Measurements from ENCODE around the gene PITPNM3. TPM values are rescaled to one million over a fixed set of nuclear protein-coding genes. Genes with fewer than 3 reads are reported as not detected.

The PITPNM3 gene
- total and polyA plus RNA-seq, 2 experiments from 2014 or later, result 0.77 to 6.5 TPM

DNA sequence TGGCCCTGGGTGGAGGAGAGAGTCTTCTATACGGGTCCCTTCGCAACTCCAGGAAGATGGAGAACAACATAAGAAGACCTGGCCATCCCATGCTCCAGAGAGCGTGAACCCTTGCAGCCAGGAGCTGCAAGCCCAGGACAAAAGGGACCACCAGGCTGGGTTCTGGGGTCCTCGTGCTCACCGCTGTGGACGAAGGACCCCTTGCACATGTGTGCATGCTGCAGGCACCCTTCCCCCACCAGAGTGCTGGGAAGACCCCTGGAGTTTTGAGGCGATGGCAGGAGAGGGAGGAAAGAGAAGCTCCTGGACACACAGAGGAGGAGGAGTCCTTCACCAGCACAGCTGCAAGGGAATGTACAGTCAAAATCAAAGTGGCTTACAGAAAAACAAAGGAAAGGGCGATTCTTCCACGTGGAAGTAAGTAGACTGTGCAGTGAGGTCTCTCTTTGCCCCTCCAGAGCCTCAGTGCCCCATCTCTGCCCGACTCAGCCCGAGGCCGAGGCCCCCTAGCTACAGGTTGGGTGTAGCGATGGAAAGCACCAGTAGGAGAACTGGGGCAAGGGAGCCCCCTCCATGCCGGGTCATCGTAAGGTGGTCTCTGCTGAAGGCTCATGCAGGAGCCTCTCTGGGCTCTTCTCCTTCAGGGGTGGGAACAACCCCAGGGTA, 60.8 kb downstream of the PITPNM3 start:
- DNase-seq (ENCODE audit: low read depth in 1 of 2, low spot score in 1 of 2), result no peak
- TF ChIP-seq CTCF (IDR thresholded peaks at IDR 0.05; ENCODE audit: low read depth, low read length), result no peak
- H3K4me1 ChIP-seq (ENCODE audit: low read depth), result peaks cover 20% of the 10 kb centered on the region
- H3K9me3 ChIP-seq (ENCODE audit: low read depth), result no peaks in the 10 kb centered on the region
- no peak overlapping the region for H3K4me3 ChIP-seq
- no peaks in the 10 kb centered on the region for H3K36me3 ChIP-seq
- H3K27ac ChIP-seq, result no peak overlapping the region
- no peaks in the 10 kb centered on the region for H3K27me3 ChIP-seq

DNA sequence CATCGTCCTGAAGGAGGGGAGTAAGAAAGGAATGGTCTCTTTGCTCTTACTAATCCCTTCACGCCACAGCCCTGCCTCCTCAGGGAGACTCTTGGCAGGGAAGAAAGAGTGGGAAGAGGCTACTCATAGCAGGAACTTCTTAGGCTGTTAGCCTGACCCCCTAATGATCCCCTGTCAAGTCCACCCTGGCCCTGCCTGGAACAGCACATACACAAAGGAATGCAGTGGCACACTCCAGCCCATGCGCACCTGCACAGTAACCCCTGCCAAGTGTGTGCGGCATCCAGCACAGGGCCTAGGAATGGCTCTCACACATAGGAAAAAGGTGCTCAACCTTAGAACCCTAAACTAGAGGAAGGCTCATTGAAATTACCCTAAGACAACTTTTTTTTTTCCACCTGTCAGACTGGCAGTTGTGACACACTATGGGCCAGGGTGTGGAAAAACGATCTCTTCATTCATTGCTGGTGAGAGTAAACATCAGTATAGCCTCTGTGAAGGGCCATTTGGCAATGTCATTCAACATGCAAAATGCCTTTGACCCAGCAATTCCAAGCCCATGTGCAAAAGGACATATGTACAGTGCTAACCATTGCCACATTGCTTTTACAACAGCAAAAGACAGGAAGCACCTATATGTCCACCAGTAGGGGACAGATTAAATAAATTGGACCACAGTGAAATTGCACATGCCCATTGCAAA, 62.0 kb downstream of the PITPNM3 start:
- no peaks in the 10 kb centered on the region for H3K27me3 ChIP-seq
- no peak overlapping the region for H3K4me3 ChIP-seq
- H3K4me1 ChIP-seq (ENCODE audit: low read depth), result peaks cover 20% of the 10 kb centered on the region
- H3K36me3 ChIP-seq, result no peaks in the 10 kb centered on the region
- H3K9me3 ChIP-seq (ENCODE audit: low read depth), result no peaks in the 10 kb centered on the region
- no peak overlapping the region for H3K27ac ChIP-seq
- DNase-seq (ENCODE audit: low read depth in 1 of 2, low spot score in 1 of 2), result no peak
- no peak for TF ChIP-seq CTCF (IDR thresholded peaks at IDR 0.05; ENCODE audit: low read depth, low read length)

- DNase-seq (ENCODE audit: low read depth in 1 of 2, low spot score in 1 of 2), result no peak
- no peak overlapping the region for H3K4me3 ChIP-seq
- H3K4me1 ChIP-seq (ENCODE audit: low read depth), result peaks cover 20% of the 10 kb centered on the region
- H3K27me3 ChIP-seq, result no peaks in the 10 kb centered on the region
- H3K27ac ChIP-seq, result no peak overlapping the region
- no peak for TF ChIP-seq CTCF (IDR thresholded peaks at IDR 0.05; ENCODE audit: low read depth, low read length)
- no peaks in the 10 kb centered on the region for H3K36me3 ChIP-seq
- H3K9me3 ChIP-seq (ENCODE audit: low read depth), result no peaks in the 10 kb centered on the region
Observed at GRCh38 chr17:6492892-6493674, 63.3 kb downstream of the PITPNM3 start.

- H3K36me3 ChIP-seq, result no peaks in the 10 kb centered on the region
- TF ChIP-seq CTCF (IDR thresholded peaks at IDR 0.05; ENCODE audit: low read depth, low read length), result no peak
- H3K27ac ChIP-seq, result no peak overlapping the region
- no peaks in the 10 kb centered on the region for H3K27me3 ChIP-seq
- peaks cover 4% of the 10 kb centered on the region for H3K4me1 ChIP-seq (ENCODE audit: low read depth)
- no peak for DNase-seq (ENCODE audit: low read depth in 1 of 2, low spot score in 1 of 2)
- H3K9me3 ChIP-seq (ENCODE audit: low read depth), result no peaks in the 10 kb centered on the region
- no peak overlapping the region for H3K4me3 ChIP-seq
Observed at GRCh38 chr17:6491071-6491700, 65.2 kb downstream of the PITPNM3 start.

DNA sequence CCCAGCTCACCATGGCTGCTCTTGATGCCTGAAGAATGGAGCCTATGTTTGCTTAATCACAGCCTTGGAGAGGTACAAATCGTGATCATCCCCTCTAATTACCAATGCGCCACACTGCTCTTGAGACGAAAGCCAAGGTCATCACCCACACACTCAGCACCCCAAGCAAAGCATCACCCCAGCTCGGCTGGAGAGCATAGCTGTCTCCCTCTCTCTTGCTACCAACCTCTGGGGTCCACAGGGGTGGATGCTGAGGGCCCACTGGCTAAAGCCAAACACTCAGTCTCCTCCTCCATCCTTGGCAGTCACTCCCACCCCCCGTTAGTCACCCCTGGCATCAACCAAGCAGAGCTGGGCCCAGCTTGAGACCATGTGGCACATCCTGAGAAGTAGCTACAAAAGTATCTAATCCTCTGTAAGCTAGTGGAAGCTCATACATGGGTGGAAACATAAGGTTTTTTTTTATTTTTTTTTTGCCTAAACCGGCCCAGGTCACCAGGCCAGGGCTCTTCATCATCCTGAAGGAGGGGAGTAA, 67.3 kb downstream of the PITPNM3 start:
- DNase-seq (ENCODE audit: low read depth in 1 of 2, low spot score in 1 of 2), result no peak
- Histone ChIP-seq H3K4me3 (no peak overlapping the region), H3K4me1 (ENCODE audit: low read depth) (no peaks in the 10 kb centered on the region), H3K9me3 (ENCODE audit: low read depth) (no peaks in the 10 kb centered on the region), H3K27me3 (no peaks in the 10 kb centered on the region), H3K36me3 (no peaks in the 10 kb centered on the region), H3K27ac (no peak overlapping the region)
- no peak for TF ChIP-seq CTCF (IDR thresholded peaks at IDR 0.05; ENCODE audit: low read depth, low read length)

Data from cardiac muscle cell (in vitro differentiated cells and primary cell).